Measurements from ENCODE around the gene RTTN.
A peak's percentile ranks its signal among the peaks of the same experiment; 100 is the strongest.
"Not testable (repeated sequence)": the region's sequence is repeated elsewhere in the genome, so short reads cannot be mapped to it uniquely, and the experiment has no call there.

The RTTN gene

GRCh38 chr18:70205421-70206397, at the start of gene RTTN:
TSS of gene RTTN (minus strand) at chr18:70205687. CDS start at chr18:70205658, 29 bp downstream.
- peak; percentile 94 for DNase-seq

- no peak for DNase-seq
These were observed 45.3 kb upstream of the RTTN start for GRCh38 chr18:70250781-70251180.

GRCh38 chr18:70249861-70250260, 44.4 kb upstream of the RTTN start:
- DNase-seq, result not testable (repeated sequence)

- DNase-seq, result no peak
These were observed 43.6 kb upstream of the RTTN start for GRCh38 chr18:70249118-70249517.

GRCh38 chr18:70246061-70246466, 40.6 kb upstream of the RTTN start:
- no peak for DNase-seq

- no peak for DNase-seq
These were observed 37.8 kb upstream of the RTTN start for GRCh38 chr18:70243131-70243929.

GRCh38 chr18:70236921-70237320, 31.4 kb upstream of the RTTN start:
- DNase-seq, result not testable (repeated sequence)

- DNase-seq, result no peak
These were observed 30.0 kb upstream of the RTTN start for GRCh38 chr18:70235478-70235877.

- DNase-seq, result no peak
These were observed 29.4 kb upstream of the RTTN start for GRCh38 chr18:70234667-70235459.

- DNase-seq, result no peak
These were observed 28.5 kb upstream of the RTTN start for GRCh38 chr18:70233974-70234373.

GRCh38 chr18:70232261-70232660, 26.8 kb upstream of the RTTN start:
- DNase-seq, result no peak

- DNase-seq, result no peak
These were observed 24.2 kb upstream of the RTTN start for GRCh38 chr18:70229639-70230038.

- DNase-seq, result no peak
These were observed 23.0 kb upstream of the RTTN start for GRCh38 chr18:70228536-70228935.

GRCh38 chr18:70227438-70227837, 22.0 kb upstream of the RTTN start:
- no peak for DNase-seq

GRCh38 chr18:70221915-70222278, 16.4 kb upstream of the RTTN start:
- no peak for DNase-seq

GRCh38 chr18:70221156-70221914, 15.8 kb upstream of the RTTN start:
- DNase-seq, result no peak

- DNase-seq, result no peak
These were observed 15.1 kb upstream of the RTTN start for GRCh38 chr18:70220628-70221027.

GRCh38 chr18:70219688-70220087, 14.2 kb upstream of the RTTN start:
- no peak for DNase-seq

GRCh38 chr18:70216788-70217187, 11.3 kb upstream of the RTTN start:
- DNase-seq, result no peak

- DNase-seq, result no peak
These were observed 1.7 kb upstream of the RTTN start for GRCh38 chr18:70207181-70207580.

- no peak for DNase-seq
These were observed 5.2 kb downstream of the RTTN start for GRCh38 chr18:70200286-70200685.

GRCh38 chr18:70197844-70198243, 7.6 kb downstream of the RTTN start:
- no peak for DNase-seq
